ENCODE results near the gene CBLB. TPM values are rescaled to one million over a fixed set of nuclear protein-coding genes. Genes with fewer than 3 reads are reported as not detected.

Gene CBLB
- total RNA-seq, 1 donor from 2014 or later, result 46.7 TPM

DNA sequence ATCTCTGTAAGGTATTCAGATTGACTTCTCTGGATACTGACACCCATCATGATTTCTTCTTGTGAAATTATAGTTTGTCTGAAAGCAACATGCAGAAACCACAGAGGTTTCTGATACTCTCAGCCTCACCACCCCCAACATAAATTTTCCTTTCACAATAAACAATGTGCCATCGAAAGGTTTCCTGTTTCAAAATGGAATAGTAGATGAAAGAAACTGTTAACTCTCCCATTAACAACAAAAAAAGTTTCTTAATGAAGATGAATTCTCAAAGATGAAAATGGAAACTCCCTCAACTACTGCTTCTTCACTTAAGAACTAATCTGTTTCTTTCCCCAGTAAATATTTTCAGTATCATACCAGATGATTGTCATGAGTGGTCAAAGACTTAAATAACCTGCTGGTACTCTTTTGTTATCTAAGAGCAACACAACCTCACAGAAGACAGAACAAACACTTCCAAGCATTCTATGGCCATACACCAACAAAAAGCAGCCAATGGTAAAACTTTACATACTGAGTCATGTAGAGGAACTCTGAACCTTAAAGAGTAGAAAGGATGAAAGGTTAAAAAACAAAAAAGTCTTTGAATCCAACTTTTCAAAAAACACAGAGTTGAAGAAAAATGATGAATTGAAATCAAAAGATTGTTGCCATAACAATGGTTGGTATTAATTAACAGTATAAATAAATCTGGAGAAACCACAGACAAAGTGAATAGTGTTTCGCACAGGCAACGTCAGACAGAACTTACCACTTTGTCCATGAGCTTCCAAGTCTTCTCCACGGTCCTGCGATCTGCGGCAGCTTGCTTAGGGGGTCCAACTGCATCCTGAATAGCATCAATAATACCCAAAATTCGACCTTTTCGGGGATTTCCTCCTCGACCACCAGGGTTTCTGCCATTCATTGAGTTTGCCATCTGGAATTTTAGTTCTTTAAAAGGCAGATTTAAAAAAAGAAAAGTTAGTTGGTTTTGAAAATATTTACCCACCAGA is 1.9 kb downstream of the CBLB start:
- no peak for DNase-seq
- Histone ChIP-seq H3K9me3 (replicated peaks) (no peaks in the 10 kb centered on the region), H3K27ac (replicated peaks) (peak overlapping the region; percentile 99), H3K36me3 (peaks cover 25% of the 10 kb centered on the region), H3K4me3 (peak overlapping the region; percentile 96), H3K27me3 (ENCODE audit: low read depth) (no peaks in the 10 kb centered on the region), H3K4me1 (peaks cover 82% of the 10 kb centered on the region)
- intact Hi-C loops (cut with micrococcal nuclease), result loop anchor here (10.0 kb wide), 1 partner anchor 172 kb away; no protein-coding TSS in a partner anchor
- TF ChIP-seq CTCF (IDR thresholded peaks at IDR 0.05; ENCODE audit: borderline replicate concordance), result no peak

- no peaks in the 10 kb centered on the region for H3K9me3 ChIP-seq (replicated peaks)
- H3K4me1 ChIP-seq, result peaks cover 89% of the 10 kb centered on the region
- peaks cover 25% of the 10 kb centered on the region for H3K36me3 ChIP-seq
- DNase-seq, result no peak
- peak overlapping the region; percentile 96 for H3K4me3 ChIP-seq
- H3K27ac ChIP-seq (replicated peaks), result peak overlapping the region; percentile 99
- TF ChIP-seq CTCF (IDR thresholded peaks at IDR 0.05; ENCODE audit: borderline replicate concordance), result no peak
- intact Hi-C loops (cut with micrococcal nuclease), result loop anchor here (10.0 kb wide), 1 partner anchor 171 kb away; no protein-coding TSS in a partner anchor
- H3K27me3 ChIP-seq (ENCODE audit: low read depth), result no peaks in the 10 kb centered on the region
Observed at GRCh38 chr3:105865867-105866350, 2.9 kb downstream of the CBLB start.

GRCh38 chr3:105865016-105865623 is 3.7 kb downstream of the CBLB start:
- peak overlapping the region; percentile 96 for H3K4me3 ChIP-seq
- peak overlapping the region; percentile 99 for H3K27ac ChIP-seq (replicated peaks)
- H3K4me1 ChIP-seq, result peaks cover 89% of the 10 kb centered on the region
- no peak for DNase-seq
- H3K9me3 ChIP-seq (replicated peaks), result no peaks in the 10 kb centered on the region
- H3K27me3 ChIP-seq (ENCODE audit: low read depth), result no peaks in the 10 kb centered on the region
- peaks cover 30% of the 10 kb centered on the region for H3K36me3 ChIP-seq
- intact Hi-C loops (cut with micrococcal nuclease), result loop anchor here (10.0 kb wide), 1 partner anchor 170 kb away; no protein-coding TSS in a partner anchor
- no peak for TF ChIP-seq CTCF (IDR thresholded peaks at IDR 0.05; ENCODE audit: borderline replicate concordance)

DNA sequence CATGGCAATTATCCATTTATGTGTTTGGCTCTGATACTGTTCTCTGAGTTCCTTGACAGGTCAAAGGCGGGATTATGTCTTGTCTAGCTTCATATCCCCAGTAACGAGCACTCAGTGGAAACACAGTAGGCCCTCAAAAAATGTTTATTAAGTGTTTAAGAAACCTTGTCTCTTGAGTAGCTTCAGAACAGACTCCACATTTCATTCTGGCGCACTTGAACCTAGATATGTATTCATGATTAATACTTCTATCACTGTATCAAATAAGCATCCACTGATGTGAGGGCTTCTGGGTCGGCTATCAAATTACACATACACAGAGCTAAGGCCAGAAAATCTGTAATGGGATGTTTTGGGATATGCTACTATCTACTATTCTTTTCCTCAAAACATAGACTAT is 4.6 kb downstream of the CBLB start:
- H3K36me3 ChIP-seq, result peaks cover 38% of the 10 kb centered on the region
- no peaks in the 10 kb centered on the region for H3K27me3 ChIP-seq (ENCODE audit: low read depth)
- peak overlapping the region; percentile 96 for H3K4me3 ChIP-seq
- peak overlapping the region; percentile 99 for H3K27ac ChIP-seq (replicated peaks)
- TF ChIP-seq CTCF (IDR thresholded peaks at IDR 0.05; ENCODE audit: borderline replicate concordance), result no peak
- intact Hi-C loops (cut with micrococcal nuclease), result loop anchor here (10.0 kb wide), 1 partner anchor 169 kb away; no protein-coding TSS in a partner anchor
- H3K9me3 ChIP-seq (replicated peaks), result no peaks in the 10 kb centered on the region
- DNase-seq, result no peak
- H3K4me1 ChIP-seq, result peaks cover 90% of the 10 kb centered on the region

DNA sequence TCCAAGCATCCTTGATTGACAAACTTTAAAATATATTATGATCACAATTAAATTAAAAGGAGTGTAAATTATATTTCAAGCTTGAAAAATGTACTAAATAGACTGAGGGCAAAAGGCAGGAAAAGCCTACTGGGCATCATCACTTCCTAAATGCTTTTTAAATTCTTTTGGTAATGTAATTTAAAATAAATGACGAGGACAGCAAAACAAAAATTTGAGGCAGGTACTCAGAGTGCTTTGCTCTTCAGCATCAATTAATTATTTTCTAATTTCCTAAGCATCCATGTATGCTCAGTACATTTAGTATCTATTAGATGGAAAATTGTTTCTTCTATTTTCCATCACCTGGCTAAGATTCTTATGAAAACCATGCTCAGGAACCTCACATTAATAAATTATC is 5.2 kb downstream of the CBLB start:
- Histone ChIP-seq H3K27ac (replicated peaks) (peak overlapping the region; percentile 99), H3K27me3 (ENCODE audit: low read depth) (no peaks in the 10 kb centered on the region), H3K4me1 (peaks cover 95% of the 10 kb centered on the region), H3K9me3 (replicated peaks) (no peaks in the 10 kb centered on the region), H3K36me3 (peaks cover 42% of the 10 kb centered on the region), H3K4me3 (peak overlapping the region; percentile 96)
- no peak for TF ChIP-seq CTCF (IDR thresholded peaks at IDR 0.05; ENCODE audit: borderline replicate concordance)
- no peak for DNase-seq
- intact Hi-C loops (cut with micrococcal nuclease), result loop anchor here (10.0 kb wide), 1 partner anchor 169 kb away; no protein-coding TSS in a partner anchor
